Hepatocyte (in vitro differentiated cells): ENCODE measurements around the gene TBC1D24. TPM values are rescaled to one million over a fixed set of nuclear protein-coding genes. Genes with fewer than 3 reads are reported as not detected.

Experiments used
- DNase-seq: peaks from one replicate; pipeline ENCODE4 v3.0.0-alpha.2; 2016; ENCODE audit warnings: low spot score
- H2AFZ ChIP-seq: fragments of 200-600 bp; sonication (generic); 2 replicates; pipeline ENCODE4 v1.6.0; 2016; ENCODE audit warnings: antibody characterized with exemption, mild to moderate bottlenecking
- H3K27ac ChIP-seq: fragments of 200-600 bp; sonication (generic); 2 replicates; pipeline ENCODE4 v1.5.1; 2016; ENCODE audit warnings: mild to moderate bottlenecking
- H3K27me3 ChIP-seq: fragments of 200-600 bp; sonication (generic); 2 replicates; pipeline ENCODE4 v1.6.1; 2016
- H3K36me3 ChIP-seq: fragments of 200-600 bp; sonication (generic); replicated peaks from 2 replicates; pipeline ENCODE4 v1.5.1; 2016; ENCODE audit warnings: low read depth; ENCODE audit not compliant: insufficient read depth
- H3K4me1 ChIP-seq: fragments of 200-600 bp; sonication (generic); 2 replicates; pipeline ENCODE4 v1.5.1; 2016; ENCODE audit warnings: mild to moderate bottlenecking, moderate library complexity; ENCODE audit not compliant: insufficient read depth
- H3K4me2 ChIP-seq: fragments of 200-600 bp; sonication (generic); 2 replicates; pipeline ENCODE4 v1.6.0; 2016
- H3K4me3 ChIP-seq: fragments of 200-600 bp; sonication (generic); 2 replicates; pipeline ENCODE4 v1.5.1; 2016; ENCODE audit warnings: mild to moderate bottlenecking
- H3K79me2 ChIP-seq: fragments of 200-600 bp; sonication (generic); 2 replicates; pipeline ENCODE4 v1.6.0; 2017; ENCODE audit warnings: mild to moderate bottlenecking
- H3K9me2 ChIP-seq: fragments of 200-600 bp; sonication (generic); replicated peaks from 2 replicates; pipeline ENCODE4 v1.6.0; 2017; ENCODE audit warnings: mild to moderate bottlenecking; ENCODE audit not compliant: insufficient read depth
- H3K9me3 ChIP-seq: fragments of 200-600 bp; sonication (generic); 2 replicates; pipeline ENCODE4 v1.5.1; 2016; ENCODE audit warnings: low read depth, mild to moderate bottlenecking
- H4K20me1 ChIP-seq: fragments of 200-600 bp; sonication (generic); 2 replicates; pipeline ENCODE4 v1.6.0; 2016; ENCODE audit warnings: mild to moderate bottlenecking; ENCODE audit not compliant: insufficient read depth, poor library complexity, severe bottlenecking
- EZH2 ChIP-seq: fragments of 200-600 bp; sonication (generic); IDR thresholded peaks from 2 replicates; pipeline ENCODE4 v1.6.1; 2016; ENCODE audit warnings: antibody characterized with exemption, mild to moderate bottlenecking, borderline replicate concordance
- EZH2phosphoT487 ChIP-seq: fragments of 200-600 bp; sonication (generic); IDR thresholded peaks from one replicate; pipeline ENCODE4 v1.6.1; 2018; ENCODE audit warnings: antibody characterized with exemption, mild to moderate bottlenecking, low read depth, moderate library complexity; ENCODE audit not compliant: unreplicated experiment, severe bottlenecking
- WGBS: methylation state at CpG from one replicate; pipeline ENCODE4 v1.1.6; 2016; ENCODE audit warnings: low lambda C conversion rate; ENCODE audit errors: missing lambda C conversion rate; 5-methylcytosine and 5-hydroxymethylcytosine counted together
- polyA plus RNA-seq: library from polyadenylated mRNA; unstranded; fragments of >200 nt; fragmentation: Nextera tagmentation; extraction: Ambion mirVana; gene quantifications from 2 replicates; pipeline ENCODE4 v1.2.1, GENCODE V29; 2016
- total RNA-seq: library from RNA; depleted of rRNA; stranded (reverse); fragments of >200 nt; gene quantifications from 2 replicates; pipeline ENCODE4 v1.2.3, GENCODE V29; 2014
- TF ChIP-seq, protein P1 (sequence below): fragments of 200-600 bp; sonication (generic); IDR thresholded peaks from 2 replicates; pipeline ENCODE4 v1.5.1; 2016; ENCODE audit warnings: antibody characterized with exemption, mild to moderate bottlenecking; ENCODE audit not compliant: poor library complexity

The TBC1D24 gene
- total RNA-seq: 10.4 and 13.6 TPM in 2 replicates
- polyA plus RNA-seq: 8.3 and 10.9 TPM in 2 replicates

DNA sequence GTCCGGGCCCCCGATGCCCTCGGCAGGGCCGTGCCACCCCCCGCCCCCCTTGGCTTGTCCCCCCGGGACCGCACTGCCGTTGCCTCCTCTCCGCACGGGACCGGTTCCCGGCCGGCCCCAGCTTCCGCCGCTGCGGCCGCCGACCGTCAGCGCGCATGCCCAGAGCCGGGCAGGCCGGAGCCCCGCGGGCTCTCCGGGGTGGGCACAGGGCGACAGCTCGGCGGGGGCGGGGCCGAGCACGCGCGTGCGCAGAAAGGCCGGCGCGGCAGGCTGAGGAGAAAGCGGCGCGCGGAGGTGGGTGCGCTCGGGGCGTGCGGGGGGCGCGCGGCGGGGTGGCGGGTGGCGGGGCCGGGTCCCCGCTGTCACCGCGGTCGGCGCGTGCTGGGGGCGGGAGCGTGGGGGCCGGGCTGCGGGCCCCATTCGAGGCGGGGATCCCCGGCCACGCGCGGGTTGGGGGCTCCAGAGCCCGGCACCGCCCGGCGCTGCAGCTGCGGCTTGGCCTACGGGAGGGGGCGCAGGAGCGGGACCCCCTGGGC, at the start of gene TBC1D24:
TBC1D24 (plus strand) TSS at position 251 of the 536 bp plus-strand sequence. CDS start 21,022 bp downstream, outside the sequence.
- peak; percentile 95 for DNase-seq
- H2AFZ ChIP-seq: peak within 1 kb of the TSS; percentile 73
- peaks cover 23% of the 10 kb centered on the region for H4K20me1 ChIP-seq
- under 1% methylated on average over 23 of the region's 77 CpGs for WGBS
- peak within 1 kb of the TSS; percentile 82 for H3K27ac ChIP-seq
- peaks cover 4% of the 10 kb centered on the region for H3K27me3 ChIP-seq
- no peaks in the 10 kb centered on the region for H3K9me3 ChIP-seq
- H3K79me2 ChIP-seq: peaks cover 50% of the 10 kb centered on the region
- no peak for TF ChIP-seq EZH2
- no peak for TF ChIP-seq EZH2phosphoT487
- TF ChIP-seq, protein P1, sequence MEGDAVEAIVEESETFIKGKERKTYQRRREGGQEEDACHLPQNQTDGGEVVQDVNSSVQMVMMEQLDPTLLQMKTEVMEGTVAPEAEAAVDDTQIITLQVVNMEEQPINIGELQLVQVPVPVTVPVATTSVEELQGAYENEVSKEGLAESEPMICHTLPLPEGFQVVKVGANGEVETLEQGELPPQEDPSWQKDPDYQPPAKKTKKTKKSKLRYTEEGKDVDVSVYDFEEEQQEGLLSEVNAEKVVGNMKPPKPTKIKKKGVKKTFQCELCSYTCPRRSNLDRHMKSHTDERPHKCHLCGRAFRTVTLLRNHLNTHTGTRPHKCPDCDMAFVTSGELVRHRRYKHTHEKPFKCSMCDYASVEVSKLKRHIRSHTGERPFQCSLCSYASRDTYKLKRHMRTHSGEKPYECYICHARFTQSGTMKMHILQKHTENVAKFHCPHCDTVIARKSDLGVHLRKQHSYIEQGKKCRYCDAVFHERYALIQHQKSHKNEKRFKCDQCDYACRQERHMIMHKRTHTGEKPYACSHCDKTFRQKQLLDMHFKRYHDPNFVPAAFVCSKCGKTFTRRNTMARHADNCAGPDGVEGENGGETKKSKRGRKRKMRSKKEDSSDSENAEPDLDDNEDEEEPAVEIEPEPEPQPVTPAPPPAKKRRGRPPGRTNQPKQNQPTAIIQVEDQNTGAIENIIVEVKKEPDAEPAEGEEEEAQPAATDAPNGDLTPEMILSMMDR: no peak
- H3K9me2 ChIP-seq: no peaks in the 10 kb centered on the region
- no peaks in the 10 kb centered on the region for H3K36me3 ChIP-seq
- H3K4me1 ChIP-seq: peaks cover 57% of the 10 kb centered on the region
- H3K4me3 ChIP-seq: peak within 1 kb of the TSS; percentile 83
- peak within 1 kb of the TSS; percentile 99 for H3K4me2 ChIP-seq

DNA sequence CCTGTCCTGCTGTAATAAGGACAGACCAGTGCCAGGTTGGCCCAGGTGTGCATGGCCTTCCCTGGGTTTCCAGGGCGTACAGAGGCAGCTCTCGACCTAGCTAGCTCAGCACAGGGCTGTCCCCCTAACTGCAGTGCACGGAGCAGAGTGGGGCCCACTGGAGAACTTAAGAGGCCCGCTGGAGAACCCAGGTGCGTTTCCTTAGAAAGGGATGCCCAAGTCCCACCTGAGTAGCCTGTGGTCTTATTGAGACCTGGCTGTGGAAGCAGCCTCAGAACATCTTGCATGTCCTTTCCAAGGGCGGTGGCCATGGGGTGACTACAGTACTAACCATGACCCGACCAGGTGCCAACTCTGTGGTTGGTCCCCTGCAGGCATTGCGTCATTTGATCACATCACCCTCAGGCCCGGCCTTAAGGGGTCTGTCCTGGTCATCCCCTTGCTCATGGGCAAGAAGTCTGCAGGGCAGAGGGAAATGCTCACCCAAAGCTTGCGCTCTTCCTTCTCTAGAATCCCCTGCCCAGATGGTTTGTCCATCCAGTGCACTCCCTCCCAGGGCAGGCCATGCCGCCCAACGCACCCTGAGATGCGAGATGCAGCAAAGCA, 49.0 kb upstream of the TBC1D24 start:
- no peak for TF ChIP-seq EZH2phosphoT487
- TF ChIP-seq, protein P1: no peak
- no peak for TF ChIP-seq EZH2
- Histone ChIP-seq H3K4me2 (no peak overlapping the region), H3K9me3 (no peaks in the 10 kb centered on the region), H2AFZ (no peak overlapping the region), H3K36me3 (no peaks in the 10 kb centered on the region), H3K4me3 (no peak overlapping the region), H4K20me1 (no peaks in the 10 kb centered on the region), H3K79me2 (peaks cover 10% of the 10 kb centered on the region), H3K27me3 (no peaks in the 10 kb centered on the region), H3K27ac (no peak overlapping the region), H3K4me1 (peaks cover 9% of the 10 kb centered on the region), H3K9me2 (no peaks in the 10 kb centered on the region)
- DNase-seq: no peak
- WGBS: 93% methylated on average over 13 of the region's 13 CpGs

DNA sequence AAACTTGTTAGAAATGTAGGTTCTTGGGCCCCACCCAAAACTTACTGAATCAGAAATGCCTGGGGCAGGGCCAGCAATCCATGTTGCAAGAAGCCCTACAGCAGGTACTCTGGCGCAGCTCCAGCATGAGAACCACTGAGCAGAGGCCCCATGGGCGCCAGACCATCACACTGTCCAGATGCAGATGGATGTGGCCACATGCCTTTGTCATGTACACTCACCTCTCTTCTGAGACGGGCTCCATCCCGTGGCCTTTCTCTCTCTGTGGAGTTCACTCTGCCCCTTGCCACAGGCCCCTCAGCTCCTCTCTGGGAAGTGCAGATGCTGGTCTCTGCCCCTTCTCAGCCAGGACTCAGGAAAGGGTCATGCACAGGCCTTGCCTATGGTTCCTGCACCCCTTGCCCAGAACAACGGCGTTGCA, 48.0 kb upstream of the TBC1D24 start:
- no peaks in the 10 kb centered on the region for H3K9me2 ChIP-seq
- no peaks in the 10 kb centered on the region for H3K27me3 ChIP-seq
- TF ChIP-seq EZH2phosphoT487: no peak
- H3K9me3 ChIP-seq: no peaks in the 10 kb centered on the region
- no peaks in the 10 kb centered on the region for H4K20me1 ChIP-seq
- no peak overlapping the region for H3K27ac ChIP-seq
- H3K4me1 ChIP-seq: peaks cover 11% of the 10 kb centered on the region
- 98% methylated on average over 6 of the region's 6 CpGs for WGBS
- no peak for DNase-seq
- no peak overlapping the region for H2AFZ ChIP-seq
- H3K79me2 ChIP-seq: peaks cover 19% of the 10 kb centered on the region
- H3K36me3 ChIP-seq: no peaks in the 10 kb centered on the region
- no peak overlapping the region for H3K4me3 ChIP-seq
- no peak overlapping the region for H3K4me2 ChIP-seq

DNA sequence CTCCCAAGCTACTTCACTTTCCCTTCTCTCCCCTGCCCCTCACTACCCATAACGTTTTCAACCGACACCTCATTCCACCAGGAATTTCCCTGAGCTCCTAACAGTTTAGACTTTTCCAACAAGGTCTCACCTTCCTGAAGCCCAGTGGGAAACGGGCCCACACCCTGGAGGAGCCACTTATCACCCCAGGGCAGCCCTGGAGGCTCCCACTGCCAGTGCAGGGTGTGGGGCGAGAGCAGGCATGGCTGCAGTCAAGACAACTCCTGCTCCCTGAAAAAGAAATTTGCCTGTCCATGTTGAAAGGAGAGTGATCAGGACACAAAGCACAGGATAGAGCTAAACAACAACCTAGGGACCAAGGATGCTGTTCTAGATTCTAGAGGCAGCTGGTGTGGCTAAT, 47.4 kb upstream of the TBC1D24 start:
- WGBS: 84% methylated on average over 4 of the region's 4 CpGs
- Histone ChIP-seq H3K9me3 (no peaks in the 10 kb centered on the region), H4K20me1 (no peaks in the 10 kb centered on the region), H3K4me1 (peaks cover 11% of the 10 kb centered on the region), H3K79me2 (peaks cover 24% of the 10 kb centered on the region), H2AFZ (no peak overlapping the region), H3K36me3 (no peaks in the 10 kb centered on the region), H3K27ac (no peak overlapping the region), H3K27me3 (no peaks in the 10 kb centered on the region), H3K9me2 (no peaks in the 10 kb centered on the region), H3K4me3 (no peak overlapping the region), H3K4me2 (no peak overlapping the region)
- no peak for DNase-seq
- TF ChIP-seq EZH2phosphoT487 (no peak), EZH2 (no peak)
- TF ChIP-seq, protein P1: no peak
